ENCODE measurements around the gene ALDH8A1. TPM values are rescaled to one million over a fixed set of nuclear protein-coding genes. Genes with fewer than 3 reads are reported as not detected.
"Not testable (repeated sequence)": the region's sequence is repeated elsewhere in the genome, so short reads cannot be mapped to it uniquely, and the experiment has no call there.

ALDH8A1 gene
- total RNA-seq, 1 donor from 2014 or later = 0.53 TPM

DNA sequence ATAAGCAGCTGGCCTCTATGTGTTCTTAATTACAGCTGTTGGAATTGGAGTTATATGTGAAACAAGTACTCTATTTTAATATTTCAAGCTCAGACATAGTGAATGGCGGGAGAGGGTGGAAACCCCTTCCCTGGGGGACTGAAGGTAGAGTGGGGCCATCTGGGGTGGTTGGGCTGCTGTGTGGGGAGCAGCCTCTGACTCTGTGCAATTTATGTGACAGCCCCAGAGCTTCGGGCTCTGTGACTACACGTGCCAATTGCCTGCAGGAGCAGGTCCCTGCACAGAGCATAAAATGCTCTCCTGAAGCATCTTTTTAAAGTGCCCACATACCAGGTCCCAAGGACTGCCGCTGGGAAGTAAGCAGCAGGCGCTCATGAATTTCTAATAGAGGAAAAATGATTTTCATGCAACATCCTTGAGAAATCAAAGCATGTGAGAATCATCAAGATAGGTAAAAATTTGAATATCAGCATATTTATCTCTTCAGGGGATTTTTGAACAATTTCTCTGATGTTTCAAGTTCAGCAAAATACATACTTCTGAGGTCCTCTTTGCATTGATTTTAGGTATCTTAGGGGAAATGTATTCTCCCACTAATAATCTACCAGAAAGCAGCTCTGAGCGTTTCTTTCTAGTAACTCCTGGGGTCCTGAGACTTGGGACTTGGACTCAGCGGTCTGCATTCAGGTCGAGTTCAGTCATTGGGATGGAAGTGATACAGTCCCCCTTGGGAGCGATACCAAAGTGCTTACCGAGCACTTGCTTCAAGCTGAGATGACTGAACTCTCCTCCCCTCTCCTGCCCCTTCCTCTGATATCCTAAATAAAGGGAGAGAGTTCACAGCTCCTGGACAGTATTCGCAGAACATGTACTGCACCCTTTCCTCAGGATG is 40.0 kb downstream of the ALDH8A1 start:
- TF ChIP-seq, protein P1, sequence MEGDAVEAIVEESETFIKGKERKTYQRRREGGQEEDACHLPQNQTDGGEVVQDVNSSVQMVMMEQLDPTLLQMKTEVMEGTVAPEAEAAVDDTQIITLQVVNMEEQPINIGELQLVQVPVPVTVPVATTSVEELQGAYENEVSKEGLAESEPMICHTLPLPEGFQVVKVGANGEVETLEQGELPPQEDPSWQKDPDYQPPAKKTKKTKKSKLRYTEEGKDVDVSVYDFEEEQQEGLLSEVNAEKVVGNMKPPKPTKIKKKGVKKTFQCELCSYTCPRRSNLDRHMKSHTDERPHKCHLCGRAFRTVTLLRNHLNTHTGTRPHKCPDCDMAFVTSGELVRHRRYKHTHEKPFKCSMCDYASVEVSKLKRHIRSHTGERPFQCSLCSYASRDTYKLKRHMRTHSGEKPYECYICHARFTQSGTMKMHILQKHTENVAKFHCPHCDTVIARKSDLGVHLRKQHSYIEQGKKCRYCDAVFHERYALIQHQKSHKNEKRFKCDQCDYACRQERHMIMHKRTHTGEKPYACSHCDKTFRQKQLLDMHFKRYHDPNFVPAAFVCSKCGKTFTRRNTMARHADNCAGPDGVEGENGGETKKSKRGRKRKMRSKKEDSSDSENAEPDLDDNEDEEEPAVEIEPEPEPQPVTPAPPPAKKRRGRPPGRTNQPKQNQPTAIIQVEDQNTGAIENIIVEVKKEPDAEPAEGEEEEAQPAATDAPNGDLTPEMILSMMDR (IDR thresholded peaks at IDR 0.05) = no peak
- no peaks in the 10 kb centered on the region for H3K9me3 Mint-ChIP-seq
- CTCF ChIA-PET = interaction anchor here (0.6 kb wide), 1 partner anchor 786 kb away, joined by 3 read pairs; no protein-coding TSS in a partner anchor
- H3K4me1 Mint-ChIP-seq = no peaks in the 10 kb centered on the region
- H3K27me3 Mint-ChIP-seq = peaks cover 3% of the 10 kb centered on the region
- POLR2A ChIA-PET = no interaction called here
- ATAC-seq (ENCODE audit: low read depth) (no peak), DNase-seq (no peak)
- no peak overlapping the region for H3K4me3 Mint-ChIP-seq
- intact Hi-C loops (cut with micrococcal nuclease) = no loop called here
- no peak overlapping the region for H3K27ac Mint-ChIP-seq
- H3K36me3 Mint-ChIP-seq (ENCODE audit: low read depth) = no peaks in the 10 kb centered on the region

DNA sequence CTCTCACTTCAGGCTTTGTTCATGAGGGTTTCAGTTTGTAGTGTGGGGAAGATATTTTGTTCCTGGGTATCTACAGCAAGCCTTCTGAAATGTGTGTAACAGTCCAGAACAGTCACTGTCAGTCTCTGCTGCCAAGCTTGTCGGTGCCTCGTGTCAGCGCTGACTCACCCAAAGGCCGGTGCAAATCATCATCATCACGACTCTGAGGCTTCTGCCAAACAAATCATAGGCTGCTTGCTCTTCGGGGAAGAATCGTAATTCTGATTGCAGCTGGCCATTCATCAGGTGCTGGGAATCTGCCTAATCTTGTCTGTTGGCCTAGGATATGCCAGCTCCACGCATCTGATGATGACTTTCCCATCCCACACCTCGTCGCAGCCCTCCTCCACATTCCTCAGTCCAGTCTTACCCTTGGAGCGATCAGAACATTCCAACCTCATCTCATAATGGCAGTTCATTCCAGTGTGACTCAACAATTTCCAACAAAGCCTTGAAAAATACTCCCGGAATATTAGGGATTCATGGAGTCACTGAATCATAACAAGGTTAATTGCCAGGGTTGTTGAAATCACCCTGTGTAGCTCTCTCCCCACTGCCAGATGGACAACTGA is 40.9 kb downstream of the ALDH8A1 start:
- ATAC-seq (ENCODE audit: low read depth) = no peak
- ChIA-PET CTCF (interaction anchor here (0.6 kb wide), 1 partner anchor 785 kb away, joined by 3 read pairs; no protein-coding TSS in a partner anchor), POLR2A (no interaction called here)
- H3K27ac Mint-ChIP-seq = no peak overlapping the region
- intact Hi-C loops (cut with micrococcal nuclease) = no loop called here
- H3K36me3 Mint-ChIP-seq (ENCODE audit: low read depth) = no peaks in the 10 kb centered on the region
- no peaks in the 10 kb centered on the region for H3K9me3 Mint-ChIP-seq
- H3K4me3 Mint-ChIP-seq = no peak overlapping the region
- no peaks in the 10 kb centered on the region for H3K4me1 Mint-ChIP-seq
- TF ChIP-seq, protein P1 (IDR thresholded peaks at IDR 0.05) = no peak
- H3K27me3 Mint-ChIP-seq = peaks cover 3% of the 10 kb centered on the region
- DNase-seq = no peak

DNA sequence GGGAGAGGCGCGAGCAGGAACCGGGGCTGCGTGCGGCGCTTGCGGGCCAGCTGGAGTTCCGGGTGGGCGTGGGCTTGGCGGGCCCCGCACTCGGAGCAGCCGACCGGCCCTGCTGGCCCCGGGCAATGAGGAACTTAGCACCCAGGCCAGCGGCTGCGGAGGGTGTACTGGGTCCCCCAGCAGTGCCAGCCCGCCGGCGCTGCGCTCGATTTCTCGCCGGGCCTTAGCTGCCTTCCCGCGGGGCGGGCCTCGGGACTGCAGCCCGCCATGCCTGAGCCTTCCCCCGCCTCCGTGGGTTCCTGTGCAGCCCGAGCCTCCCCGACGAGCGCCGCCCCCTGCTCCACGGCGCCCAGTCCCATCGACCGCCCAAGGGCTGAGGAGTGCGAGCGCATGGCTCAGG is 45.2 kb downstream of the ALDH8A1 start:
- DNase-seq; H3K4me1 Mint-ChIP-seq; intact Hi-C loops (cut with micrococcal nuclease); POLR2A ChIA-PET; H3K27me3 Mint-ChIP-seq; H3K27ac Mint-ChIP-seq; ATAC-seq (ENCODE audit: low read depth); H3K9me3 Mint-ChIP-seq; H3K4me3 Mint-ChIP-seq; H3K36me3 Mint-ChIP-seq (ENCODE audit: low read depth); CTCF ChIA-PET: not testable (repeated sequence)

DNA sequence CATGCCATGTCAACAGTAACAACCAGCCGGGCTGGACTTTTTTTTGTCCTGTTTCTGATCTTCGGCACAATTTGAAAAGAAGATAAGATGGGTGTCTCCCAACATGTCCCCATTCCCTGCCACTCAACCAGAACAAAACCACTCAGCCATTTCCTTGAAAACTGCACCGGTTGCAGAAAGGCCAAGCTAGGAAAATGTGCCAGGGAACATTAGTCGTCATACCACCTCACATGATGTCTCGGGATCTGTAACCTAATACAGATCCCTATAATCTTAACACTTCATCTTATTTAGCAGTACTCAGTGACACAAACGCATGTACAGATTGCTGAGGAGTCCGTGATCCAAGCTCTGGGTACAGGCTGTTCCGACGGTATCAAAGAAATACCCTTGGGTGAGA is 46.5 kb downstream of the ALDH8A1 start:
- no peak for ATAC-seq (ENCODE audit: low read depth)
- Mint-ChIP-seq H3K27me3 (no peaks in the 10 kb centered on the region), H3K27ac (no peak overlapping the region), H3K36me3 (ENCODE audit: low read depth) (no peaks in the 10 kb centered on the region), H3K4me1 (no peaks in the 10 kb centered on the region), H3K9me3 (no peaks in the 10 kb centered on the region), H3K4me3 (no peak overlapping the region)
- POLR2A ChIA-PET = no interaction called here
- DNase-seq = no peak
- TF ChIP-seq, protein P1 (IDR thresholded peaks at IDR 0.05) = no peak
- CTCF ChIA-PET = no interaction called here
- intact Hi-C loops (cut with micrococcal nuclease) = no loop called here

DNA sequence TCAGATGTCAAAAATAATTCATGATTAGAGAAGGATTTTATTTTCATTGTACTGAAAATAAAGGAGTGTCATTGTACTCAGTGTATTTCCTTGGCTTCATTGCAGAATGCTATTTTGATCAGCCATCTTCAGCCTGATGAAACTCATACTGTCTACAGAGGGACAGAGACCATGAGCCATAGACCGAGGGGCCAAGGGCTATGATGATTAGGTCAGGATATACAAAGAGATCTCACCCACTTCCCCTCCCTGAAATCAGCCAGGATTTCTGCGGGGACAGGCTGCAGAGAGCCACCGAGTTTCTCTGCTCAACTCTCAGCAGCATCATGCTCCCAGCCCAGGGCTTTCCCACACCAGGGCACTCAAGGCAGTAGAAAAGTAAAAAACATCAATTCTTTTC is 47.0 kb downstream of the ALDH8A1 start:
- ChIA-PET POLR2A (no interaction called here), CTCF (no interaction called here)
- H3K4me1 Mint-ChIP-seq = no peaks in the 10 kb centered on the region
- intact Hi-C loops (cut with micrococcal nuclease) = no loop called here
- no peak for ATAC-seq (ENCODE audit: low read depth)
- TF ChIP-seq, protein P1 (IDR thresholded peaks at IDR 0.05) = no peak
- H3K4me3 Mint-ChIP-seq = no peak overlapping the region
- no peaks in the 10 kb centered on the region for H3K36me3 Mint-ChIP-seq (ENCODE audit: low read depth)
- H3K9me3 Mint-ChIP-seq = no peaks in the 10 kb centered on the region
- no peaks in the 10 kb centered on the region for H3K27me3 Mint-ChIP-seq
- no peak overlapping the region for H3K27ac Mint-ChIP-seq
- DNase-seq = no peak
